Kidney capillary endothelial cell (primary cell): Measurements from ENCODE around the gene CACUL1.
"Not testable (repeated sequence)": the region's sequence is repeated elsewhere in the genome, so short reads cannot be mapped to it uniquely, and the experiment has no call there.

ENCODE experiments used
- DNase-seq: peaks from one replicate; pipeline ENCODE4 v3.0.0-alpha.2; 2018; ENCODE audit warnings: low spot score

The CACUL1 gene

GRCh38 chr10:118768041-118768919, 13.5 kb upstream of the CACUL1 start:
- no peak for DNase-seq

GRCh38 chr10:118767297-118768040, 12.7 kb upstream of the CACUL1 start:
- DNase-seq, result no peak

GRCh38 chr10:118764195-118764594, 9.4 kb upstream of the CACUL1 start:
- DNase-seq, result no peak

GRCh38 chr10:118763202-118763988, 8.6 kb upstream of the CACUL1 start:
- no peak for DNase-seq

GRCh38 chr10:118760265-118760664, 5.5 kb upstream of the CACUL1 start:
- no peak for DNase-seq

GRCh38 chr10:118758449-118758848, 3.7 kb upstream of the CACUL1 start:
- no peak for DNase-seq

- no peak for DNase-seq
These were observed 578 bp downstream of the CACUL1 start for GRCh38 chr10:118754229-118754555.

GRCh38 chr10:118753331-118754228, 1.2 kb downstream of the CACUL1 start:
- no peak for DNase-seq

GRCh38 chr10:118752409-118752808, 2.4 kb downstream of the CACUL1 start:
- DNase-seq, result no peak

- no peak for DNase-seq
These were observed 3.5 kb downstream of the CACUL1 start for GRCh38 chr10:118751265-118751664.

- DNase-seq, result no peak
These were observed 6.7 kb downstream of the CACUL1 start for GRCh38 chr10:118748041-118748440.

- DNase-seq, result no peak
These were observed 8.5 kb downstream of the CACUL1 start for GRCh38 chr10:118746246-118746645.

GRCh38 chr10:118745056-118745455, 9.7 kb downstream of the CACUL1 start:
- no peak for DNase-seq

GRCh38 chr10:118744346-118744918, 10.3 kb downstream of the CACUL1 start:
- DNase-seq, result not testable (repeated sequence)

GRCh38 chr10:118742782-118743181, 12.0 kb downstream of the CACUL1 start:
- DNase-seq, result no peak

- DNase-seq, result no peak
These were observed 12.7 kb downstream of the CACUL1 start for GRCh38 chr10:118742032-118742431.

- DNase-seq, result no peak
These were observed 16.4 kb downstream of the CACUL1 start for GRCh38 chr10:118738406-118738805.

GRCh38 chr10:118737603-118738302, 17.0 kb downstream of the CACUL1 start:
- DNase-seq, result no peak

- no peak for DNase-seq
These were observed 19.5 kb downstream of the CACUL1 start for GRCh38 chr10:118735294-118735693.

GRCh38 chr10:118734475-118734874, 20.3 kb downstream of the CACUL1 start:
- no peak for DNase-seq
